Spinal cord (tissue), 10 donors: Measurements from ENCODE around the gene ALDH1A1. TPM values are rescaled to one million over a fixed set of nuclear protein-coding genes. Genes with fewer than 3 reads are reported as not detected.

ENCODE experiments used
- DNase-seq, 6 donors: peaks; one replicate each; pipeline versions ENCODE4 v3.0.0 to v3.0.0-alpha.2; 2013 to 2015; ENCODE audit warnings: low spot score in 6 of 6, low read depth in 4 of 6
- H3K27ac ChIP-seq: one replicate; pipeline ENCODE4 v1.5.1; 2013; ENCODE audit warnings: low read depth, low read length, control low read depth
- H3K27me3 ChIP-seq: one replicate; pipeline ENCODE4 v1.6.1; 2013; ENCODE audit warnings: low read length; ENCODE audit not compliant: control insufficient read depth, insufficient read depth
- H3K36me3 ChIP-seq: one replicate; pipeline ENCODE4 v1.6.1; 2013; ENCODE audit warnings: low read length; ENCODE audit not compliant: control insufficient read depth, insufficient read depth
- H3K4me1 ChIP-seq: one replicate; pipeline ENCODE4 v1.6.1; 2013; ENCODE audit warnings: low read length; ENCODE audit not compliant: control insufficient read depth, insufficient read depth
- H3K4me3 ChIP-seq: one replicate; pipeline ENCODE4 v1.5.1; 2013; ENCODE audit warnings: low read depth, low read length, control low read depth
- H3K9me3 ChIP-seq: one replicate; pipeline ENCODE4 v1.6.1; 2013; ENCODE audit warnings: low read length; ENCODE audit not compliant: control insufficient read depth, insufficient read depth
- WGBS: methylation state at CpG from one replicate; pipeline ENCODE4 v1.1.5; 2013; ENCODE audit warnings: missing lambda C conversion rate; ENCODE audit not compliant: insufficient coverage; 5-methylcytosine and 5-hydroxymethylcytosine counted together
- polyA plus RNA-seq, 2 donors: library from polyadenylated mRNA; unstranded; fragments of 120-200 nt; gene quantifications; one replicate each; pipeline ENCODE4 v1.2.1, GENCODE V29; 2013; ENCODE audit not compliant: insufficient read length in 2 of 2
- total RNA-seq, 2 donors: library from RNA; depleted of rRNA in 1 of 2; stranded (reverse); fragments of 120-200 nt in 1 of 2; fragments of >200 nt in 1 of 2; gene quantifications; one replicate each; pipeline versions ENCODE4 v1.2.3 to v1.2.4, GENCODE V29; 2013 to 2014
- donor health status: healthy.

ALDH1A1 gene
- total and polyA plus RNA-seq, 4 donors, result 7.2 to 74.5 (median 18.5) TPM

DNA sequence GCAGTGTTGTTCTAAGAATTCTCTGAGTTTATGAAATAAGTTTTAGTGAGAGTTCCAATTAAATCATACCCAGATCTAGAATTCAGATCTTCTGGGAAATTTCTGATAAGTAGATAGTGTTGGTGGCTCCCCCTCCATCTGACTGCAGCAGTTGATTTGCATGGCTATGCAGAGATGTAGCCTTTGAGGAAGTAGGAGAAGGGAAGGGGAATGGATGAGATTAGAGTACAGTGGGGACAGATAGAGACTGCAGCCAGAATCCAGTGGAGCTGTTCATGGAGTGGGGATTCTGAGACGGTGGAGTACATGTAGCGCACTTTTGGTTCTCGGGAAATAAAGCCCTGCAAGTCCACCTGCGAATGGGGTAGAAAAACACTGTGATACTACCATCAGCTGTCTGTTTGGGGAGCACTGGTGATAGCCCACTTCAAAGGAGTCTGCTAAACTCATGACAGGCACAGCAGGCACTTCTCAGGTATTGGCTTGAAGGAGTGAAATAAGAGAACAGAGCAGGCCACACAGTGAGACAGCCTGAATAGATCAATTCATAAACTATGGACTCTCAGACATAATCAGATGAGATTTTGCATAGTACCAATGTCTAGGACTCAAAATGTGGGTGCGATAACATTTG is 96.8 kb downstream of the ALDH1A1 start:
- 67% methylated on average over 4 of the region's 5 CpGs for WGBS
- peaks cover 4% of the 10 kb centered on the region for H3K4me1 ChIP-seq
- no peaks in the 10 kb centered on the region for H3K36me3 ChIP-seq
- H3K27me3 ChIP-seq, result no peaks in the 10 kb centered on the region
- no peak overlapping the region for H3K4me3 ChIP-seq
- no peak for DNase-seq
- H3K9me3 ChIP-seq, result no peaks in the 10 kb centered on the region
- no peak overlapping the region for H3K27ac ChIP-seq

DNA sequence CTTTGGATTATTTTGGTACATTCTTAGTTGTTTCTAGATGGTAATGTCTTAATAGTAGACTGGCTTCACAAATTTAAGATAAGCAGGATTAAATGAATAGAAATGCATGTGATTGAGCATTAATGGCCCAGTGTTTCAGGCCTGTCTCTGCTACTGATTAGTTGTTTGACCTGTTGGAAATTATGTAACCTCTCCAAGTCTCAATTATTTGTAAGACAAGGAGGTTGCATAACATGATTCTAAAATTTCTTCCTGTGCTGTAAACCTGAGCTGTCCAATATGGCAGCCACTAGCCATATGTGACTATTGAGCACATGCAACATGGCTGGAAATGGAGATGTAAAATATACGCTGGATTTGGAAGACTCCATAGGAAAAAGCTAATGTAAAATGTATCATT is 97.5 kb downstream of the ALDH1A1 start:
- no peaks in the 10 kb centered on the region for H3K27me3 ChIP-seq
- no peaks in the 10 kb centered on the region for H3K36me3 ChIP-seq
- peaks cover 4% of the 10 kb centered on the region for H3K4me1 ChIP-seq
- H3K4me3 ChIP-seq, result no peak overlapping the region
- no peaks in the 10 kb centered on the region for H3K9me3 ChIP-seq
- no CpG with 5 or more reads among the region's 1 CpG for WGBS
- H3K27ac ChIP-seq, result no peak overlapping the region
- no peak for DNase-seq

Other genes starting within 250 kb of the ALDH1A1 start
- gene ANXA1, start 198.8 kb upstream of the ALDH1A1 start, total RNA-seq, result 100 to 1,000 TPM; 173 to 225 TPM
- 10 to 100 TPM; 55.9 to 85.7 TPM for gene ANXA1, start 198.8 kb upstream of the ALDH1A1 start, polyA plus RNA-seq